Measurements from ENCODE around the gene USP32. TPM values are rescaled to one million over a fixed set of nuclear protein-coding genes. Genes with fewer than 3 reads are reported as not detected.
"Not testable (repeated sequence)": the region's sequence is repeated elsewhere in the genome, so short reads cannot be mapped to it uniquely, and the experiment has no call there.

Gene USP32
- polyA plus RNA-seq (ENCODE audit: insufficient read length in 4 of 4): 10 to 100 TPM; 31.8 to 44.2 (median 42.3) TPM

- DNase-seq (ENCODE audit: low read depth in 4 of 4, low spot score in 3 of 4): peak; percentile 91 to 92 (median 92)
Observed at GRCh38 chr17:60392042-60392844, at the start of gene USP32. Gene USP32 (minus strand): TSS chr17:60392133. CDS start chr17:60391939, 194 bp downstream.

GRCh38 chr17:60439501-60439900 is 47.6 kb upstream of the USP32 start:
- no peak for DNase-seq (ENCODE audit: low read depth in 4 of 4, low spot score in 3 of 4)

GRCh38 chr17:60436676-60437075 is 44.7 kb upstream of the USP32 start:
- DNase-seq (ENCODE audit: low read depth in 4 of 4, low spot score in 3 of 4): no peak

- DNase-seq (ENCODE audit: low read depth in 4 of 4, low spot score in 3 of 4): peak; percentile 43 to 74 (median 72)
Observed at GRCh38 chr17:60435244-60436167, 43.6 kb upstream of the USP32 start.

GRCh38 chr17:60433021-60433997 is 41.4 kb upstream of the USP32 start:
- not testable (repeated sequence) for DNase-seq (ENCODE audit: low read depth in 4 of 4, low spot score in 3 of 4)

- not testable (repeated sequence) for DNase-seq (ENCODE audit: low read depth in 4 of 4, low spot score in 3 of 4)
Observed at GRCh38 chr17:60430561-60430960, 38.6 kb upstream of the USP32 start.

- DNase-seq (ENCODE audit: low read depth in 4 of 4, low spot score in 3 of 4): not testable (repeated sequence)
Observed at GRCh38 chr17:60428491-60428890, 36.6 kb upstream of the USP32 start.

- no peak for DNase-seq (ENCODE audit: low read depth in 4 of 4, low spot score in 3 of 4)
Observed at GRCh38 chr17:60426596-60426995, 34.7 kb upstream of the USP32 start.

GRCh38 chr17:60425626-60426025 is 33.7 kb upstream of the USP32 start:
- DNase-seq (ENCODE audit: low read depth in 4 of 4, low spot score in 3 of 4): no peak

GRCh38 chr17:60423865-60424264 is 31.9 kb upstream of the USP32 start:
- no peak for DNase-seq (ENCODE audit: low read depth in 4 of 4, low spot score in 3 of 4)

GRCh38 chr17:60422162-60422665 is 30.3 kb upstream of the USP32 start, which contains the start of gene CHCT1:
Gene CHCT1 (plus strand): TSS chr17:60422489. CDS start chr17:60422593, 104 bp downstream.
- DNase-seq (ENCODE audit: low read depth in 4 of 4, low spot score in 3 of 4): no peak

- peak in 1 of 4 donors; percentile 37 for DNase-seq (ENCODE audit: low read depth in 4 of 4, low spot score in 3 of 4)
Observed at GRCh38 chr17:60421273-60422161, 29.6 kb upstream of the USP32 start.

GRCh38 chr17:60419875-60420274 is 27.9 kb upstream of the USP32 start:
- not testable (repeated sequence) for DNase-seq (ENCODE audit: low read depth in 4 of 4, low spot score in 3 of 4)

- DNase-seq (ENCODE audit: low read depth in 4 of 4, low spot score in 3 of 4): not testable (repeated sequence)
Observed at GRCh38 chr17:60419003-60419402, 27.1 kb upstream of the USP32 start.

- DNase-seq (ENCODE audit: low read depth in 4 of 4, low spot score in 3 of 4): no peak
Observed at GRCh38 chr17:60416368-60416925, 24.5 kb upstream of the USP32 start.

GRCh38 chr17:60415146-60415545 is 23.2 kb upstream of the USP32 start:
- no peak for DNase-seq (ENCODE audit: low read depth in 4 of 4, low spot score in 3 of 4)

GRCh38 chr17:60412701-60413100 is 20.8 kb upstream of the USP32 start:
- DNase-seq (ENCODE audit: low read depth in 4 of 4, low spot score in 3 of 4): no peak

- no peak for DNase-seq (ENCODE audit: low read depth in 4 of 4, low spot score in 3 of 4)
Observed at GRCh38 chr17:60410001-60410400, 18.1 kb upstream of the USP32 start.
